ENCODE data around the gene TXN2.

GRCh38 chr22:36422287-36423014 lies 59.0 kb downstream of the TXN2 start:
- TF ChIP-seq CTCF (IDR thresholded peaks at IDR 0.05; ENCODE audit: insufficient read depth, low read length) (no peak), GABPA (IDR thresholded peaks at IDR 0.05; ENCODE audit: low read depth) (no peak), POLR2AphosphoS5 (IDR thresholded peaks at IDR 0.05; ENCODE audit: low read depth) (no peak), REST (IDR thresholded peaks at IDR 0.05; ENCODE audit: insufficient replicate concordance, low read depth) (no peak), SPI1 (IDR thresholded peaks at IDR 0.05; ENCODE audit: borderline replicate concordance, low read depth) (no peak)

Measured in HL-60 (cell line).